Stimulated activated CD8-positive, alpha-beta memory T cell treated with anti-CD3 and anti-CD28 coated beads, Interleukin-7, amount 100 ng/mL, for 1 hour (primary cell): Measurements from ENCODE around the gene TIMM10.

Source experiments
- DNase-seq, 2 donors: peaks; one replicate each; pipeline ENCODE4 v3.0.0-alpha.2; 2020; ENCODE audit warnings: low read depth in 2 of 2

Gene TIMM10

GRCh38 chr11:57502870-57503269 is 27.7 kb downstream of the TIMM10 start:
- no peak for DNase-seq

GRCh38 chr11:57502376-57502775 is 28.2 kb downstream of the TIMM10 start:
- no peak for DNase-seq

- DNase-seq, result no peak
Measured at GRCh38 chr11:57501953-57502352, 28.6 kb downstream of the TIMM10 start.

- no peak for DNase-seq
Measured at GRCh38 chr11:57500926-57501325, 29.6 kb downstream of the TIMM10 start.

- no peak for DNase-seq
Measured at GRCh38 chr11:57500515-57500914, 30.0 kb downstream of the TIMM10 start.

- DNase-seq, result no peak
Measured at GRCh38 chr11:57499983-57500461, 30.5 kb downstream of the TIMM10 start.

- no peak for DNase-seq
Measured at GRCh38 chr11:57499413-57499982, 31.1 kb downstream of the TIMM10 start.

- no peak for DNase-seq
Measured at GRCh38 chr11:57498540-57498939, 32.0 kb downstream of the TIMM10 start.

- no peak for DNase-seq
Measured at GRCh38 chr11:57497303-57498247, 33.0 kb downstream of the TIMM10 start.

GRCh38 chr11:57496109-57496820 is 34.3 kb downstream of the TIMM10 start:
- no peak for DNase-seq

- DNase-seq, result peak; percentile 53 to 64
Measured at GRCh38 chr11:57493507-57494503, 36.7 kb downstream of the TIMM10 start.

GRCh38 chr11:57491371-57492061 is 39.0 kb downstream of the TIMM10 start:
- DNase-seq, result no peak

GRCh38 chr11:57490456-57491248 is 39.9 kb downstream of the TIMM10 start:
- DNase-seq, result no peak

GRCh38 chr11:57487920-57488659 is 42.5 kb downstream of the TIMM10 start:
- DNase-seq, result no peak

- no peak for DNase-seq
Measured at GRCh38 chr11:57487021-57487778, 43.4 kb downstream of the TIMM10 start.

- no peak for DNase-seq
Measured at GRCh38 chr11:57485217-57485990, 45.1 kb downstream of the TIMM10 start.

- DNase-seq, result no peak
Measured at GRCh38 chr11:57484141-57484710, 46.3 kb downstream of the TIMM10 start.
